Liver (tissue), 3 donors: ENCODE data around the gene DIDO1.

Experiments used
- EGR1 ChIP-seq, 2 donors: IDR thresholded peaks; 2 replicates each; pipeline ENCODE4 v1.6.1; 2016 to 2018; ENCODE audit warnings: antibody characterized with exemption in 2 of 2, low read depth in 2 of 2
- RXRA ChIP-seq, 2 donors: IDR thresholded peaks; 2 replicates each; pipeline ENCODE4 v1.6.1; 2017 to 2018; ENCODE audit warnings: antibody characterized with exemption in 2 of 2, mild to moderate bottlenecking in 1 of 2
- TAF1 ChIP-seq: conservative IDR thresholded peaks from 2 replicates; pipeline ENCODE4 v1.6.1; 2016; ENCODE audit warnings: antibody characterized with exemption, mild to moderate bottlenecking
- TF ChIP-seq, protein P1 (sequence below): fragments of 150-350 bp; IDR thresholded peaks from 2 replicates; pipeline ENCODE4 v1.5.1; 2017; ENCODE audit warnings: improper control_type of control experiment, low read depth, low read length; ENCODE audit not compliant: missing input control
- TF ChIP-seq, protein P2 (sequence below): IDR thresholded peaks from 2 replicates; pipeline ENCODE4 v1.6.1; 2016; ENCODE audit warnings: antibody characterized with exemption, mild to moderate bottlenecking
- donor health status: healthy.
- donor health status: healthy.

DNA sequence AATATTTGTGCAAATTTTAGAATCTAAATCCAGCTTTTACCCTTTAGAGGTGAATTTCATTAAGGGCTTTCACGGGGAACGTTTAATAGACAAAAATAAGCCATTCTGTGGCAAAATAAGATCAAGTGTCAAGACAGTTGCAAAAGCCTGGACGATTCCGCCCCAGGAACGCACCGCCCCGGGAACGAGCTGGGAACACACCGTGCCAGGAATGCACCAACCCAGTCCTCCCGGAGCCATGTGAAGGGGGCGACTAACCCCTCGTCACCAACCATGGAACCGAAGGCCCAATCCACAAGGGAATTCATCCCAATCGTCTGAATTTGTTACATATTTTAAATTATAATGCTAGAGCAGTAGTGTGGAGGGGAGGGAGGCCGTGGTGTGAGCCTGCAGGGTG lies 43.9 kb downstream of the DIDO1 start:
- TF ChIP-seq EGR1 (IDR thresholded peaks at IDR 0.05; ENCODE audit: low read depth in 2 of 2): no peak
- no peak for TF ChIP-seq RXRA (IDR thresholded peaks at IDR 0.05)
- TF ChIP-seq, protein P1, sequence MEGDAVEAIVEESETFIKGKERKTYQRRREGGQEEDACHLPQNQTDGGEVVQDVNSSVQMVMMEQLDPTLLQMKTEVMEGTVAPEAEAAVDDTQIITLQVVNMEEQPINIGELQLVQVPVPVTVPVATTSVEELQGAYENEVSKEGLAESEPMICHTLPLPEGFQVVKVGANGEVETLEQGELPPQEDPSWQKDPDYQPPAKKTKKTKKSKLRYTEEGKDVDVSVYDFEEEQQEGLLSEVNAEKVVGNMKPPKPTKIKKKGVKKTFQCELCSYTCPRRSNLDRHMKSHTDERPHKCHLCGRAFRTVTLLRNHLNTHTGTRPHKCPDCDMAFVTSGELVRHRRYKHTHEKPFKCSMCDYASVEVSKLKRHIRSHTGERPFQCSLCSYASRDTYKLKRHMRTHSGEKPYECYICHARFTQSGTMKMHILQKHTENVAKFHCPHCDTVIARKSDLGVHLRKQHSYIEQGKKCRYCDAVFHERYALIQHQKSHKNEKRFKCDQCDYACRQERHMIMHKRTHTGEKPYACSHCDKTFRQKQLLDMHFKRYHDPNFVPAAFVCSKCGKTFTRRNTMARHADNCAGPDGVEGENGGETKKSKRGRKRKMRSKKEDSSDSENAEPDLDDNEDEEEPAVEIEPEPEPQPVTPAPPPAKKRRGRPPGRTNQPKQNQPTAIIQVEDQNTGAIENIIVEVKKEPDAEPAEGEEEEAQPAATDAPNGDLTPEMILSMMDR: no peak
- no peak for TF ChIP-seq TAF1
- TF ChIP-seq, protein P2, sequence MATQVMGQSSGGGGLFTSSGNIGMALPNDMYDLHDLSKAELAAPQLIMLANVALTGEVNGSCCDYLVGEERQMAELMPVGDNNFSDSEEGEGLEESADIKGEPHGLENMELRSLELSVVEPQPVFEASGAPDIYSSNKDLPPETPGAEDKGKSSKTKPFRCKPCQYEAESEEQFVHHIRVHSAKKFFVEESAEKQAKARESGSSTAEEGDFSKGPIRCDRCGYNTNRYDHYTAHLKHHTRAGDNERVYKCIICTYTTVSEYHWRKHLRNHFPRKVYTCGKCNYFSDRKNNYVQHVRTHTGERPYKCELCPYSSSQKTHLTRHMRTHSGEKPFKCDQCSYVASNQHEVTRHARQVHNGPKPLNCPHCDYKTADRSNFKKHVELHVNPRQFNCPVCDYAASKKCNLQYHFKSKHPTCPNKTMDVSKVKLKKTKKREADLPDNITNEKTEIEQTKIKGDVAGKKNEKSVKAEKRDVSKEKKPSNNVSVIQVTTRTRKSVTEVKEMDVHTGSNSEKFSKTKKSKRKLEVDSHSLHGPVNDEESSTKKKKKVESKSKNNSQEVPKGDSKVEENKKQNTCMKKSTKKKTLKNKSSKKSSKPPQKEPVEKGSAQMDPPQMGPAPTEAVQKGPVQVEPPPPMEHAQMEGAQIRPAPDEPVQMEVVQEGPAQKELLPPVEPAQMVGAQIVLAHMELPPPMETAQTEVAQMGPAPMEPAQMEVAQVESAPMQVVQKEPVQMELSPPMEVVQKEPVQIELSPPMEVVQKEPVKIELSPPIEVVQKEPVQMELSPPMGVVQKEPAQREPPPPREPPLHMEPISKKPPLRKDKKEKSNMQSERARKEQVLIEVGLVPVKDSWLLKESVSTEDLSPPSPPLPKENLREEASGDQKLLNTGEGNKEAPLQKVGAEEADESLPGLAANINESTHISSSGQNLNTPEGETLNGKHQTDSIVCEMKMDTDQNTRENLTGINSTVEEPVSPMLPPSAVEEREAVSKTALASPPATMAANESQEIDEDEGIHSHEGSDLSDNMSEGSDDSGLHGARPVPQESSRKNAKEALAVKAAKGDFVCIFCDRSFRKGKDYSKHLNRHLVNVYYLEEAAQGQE: no peak
